ENCODE measurements around the gene RNF144A. TPM values are rescaled to one million over a fixed set of nuclear protein-coding genes. Genes with fewer than 3 reads are reported as not detected.

RNF144A gene
- total RNA-seq, 3 donors from 2014 or later (not counting 1 experiment from before 2014, with no cell fraction given): 17.3 to 36.7 (median 19.0) TPM

DNA sequence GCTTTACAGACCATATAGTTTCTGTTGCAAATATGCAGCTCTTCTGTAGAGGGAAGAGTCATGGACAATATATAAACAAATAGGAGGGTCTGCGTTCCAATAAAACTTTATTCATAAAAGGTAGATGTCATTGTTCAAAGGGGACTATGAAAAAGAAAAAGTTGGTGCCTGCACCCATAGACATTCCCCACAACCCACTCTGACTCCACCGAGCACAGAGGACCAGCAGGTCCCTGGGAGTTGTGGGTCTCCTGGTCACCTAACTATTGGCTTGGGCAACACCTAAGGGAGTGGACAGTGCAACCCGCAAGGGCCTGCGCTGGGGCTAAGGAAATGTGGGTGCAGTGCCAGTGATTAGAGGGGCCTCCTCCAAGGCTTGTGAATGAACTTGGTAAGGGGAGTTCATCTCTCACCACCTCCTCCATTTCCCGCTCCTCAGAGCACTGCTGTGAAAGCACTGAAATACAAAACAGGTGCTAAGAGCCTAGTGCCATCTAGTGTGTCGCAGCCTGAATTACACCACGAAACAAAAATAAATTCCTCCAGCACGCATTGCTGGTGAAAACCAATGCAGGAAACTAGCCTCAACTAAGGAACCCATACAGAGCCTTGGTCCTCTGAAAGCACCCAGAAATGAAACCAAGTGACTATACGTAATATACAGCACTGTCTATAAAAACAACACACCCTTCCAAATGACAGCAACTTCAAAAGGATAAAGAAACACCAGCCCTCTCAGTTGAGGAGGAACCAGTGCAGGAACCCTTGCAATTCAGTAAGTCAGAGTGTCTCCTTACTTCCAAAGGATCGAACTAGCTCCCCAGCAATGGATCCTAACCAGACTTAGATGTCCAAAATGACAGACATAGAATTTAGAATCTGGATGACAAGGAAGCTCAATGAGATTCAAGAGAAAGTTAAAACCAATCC, 166.6 kb downstream of the RNF144A start:
- Mint-ChIP-seq H3K4me1 (no peaks in the 10 kb centered on the region), H3K9me3 (peaks cover 0 to 5% of the 10 kb centered on the region in 2 donors), H3K27me3 (ENCODE audit: low read depth in 2 of 2) (peaks cover 4 to 22% of the 10 kb centered on the region in 2 donors), H3K27ac (no peak overlapping the region), H3K4me3 (no peak overlapping the region), H3K36me3 (no peaks in the 10 kb centered on the region)
- Histone ChIP-seq H3K27ac (ENCODE audit: low read length) (no peak overlapping the region), H3K4me3 (ENCODE audit: low read length) (no peak overlapping the region), H3K4me1 (ENCODE audit: control insufficient read depth, insufficient read depth, low read length) (no peaks in the 10 kb centered on the region), H3K9me3 (ENCODE audit: control insufficient read depth, insufficient read depth, low read length) (peaks cover 7% of the 10 kb centered on the region), H3K36me3 (ENCODE audit: control insufficient read depth, insufficient read depth, low read length) (no peaks in the 10 kb centered on the region), H3K27me3 (ENCODE audit: control insufficient read depth, insufficient read depth, low read length) (no peaks in the 10 kb centered on the region)
- ATAC-seq: peak in 2 of 3 donors; percentile 37 to 41
- DNase-seq: peak in 1 of 2 donors; percentile 36
- WGBS (ENCODE audit: insufficient coverage): 89% methylated on average over 8 of the region's 10 CpGs
- intact Hi-C loops (cut with micrococcal nuclease): no loop called here
- TF ChIP-seq, protein P1, sequence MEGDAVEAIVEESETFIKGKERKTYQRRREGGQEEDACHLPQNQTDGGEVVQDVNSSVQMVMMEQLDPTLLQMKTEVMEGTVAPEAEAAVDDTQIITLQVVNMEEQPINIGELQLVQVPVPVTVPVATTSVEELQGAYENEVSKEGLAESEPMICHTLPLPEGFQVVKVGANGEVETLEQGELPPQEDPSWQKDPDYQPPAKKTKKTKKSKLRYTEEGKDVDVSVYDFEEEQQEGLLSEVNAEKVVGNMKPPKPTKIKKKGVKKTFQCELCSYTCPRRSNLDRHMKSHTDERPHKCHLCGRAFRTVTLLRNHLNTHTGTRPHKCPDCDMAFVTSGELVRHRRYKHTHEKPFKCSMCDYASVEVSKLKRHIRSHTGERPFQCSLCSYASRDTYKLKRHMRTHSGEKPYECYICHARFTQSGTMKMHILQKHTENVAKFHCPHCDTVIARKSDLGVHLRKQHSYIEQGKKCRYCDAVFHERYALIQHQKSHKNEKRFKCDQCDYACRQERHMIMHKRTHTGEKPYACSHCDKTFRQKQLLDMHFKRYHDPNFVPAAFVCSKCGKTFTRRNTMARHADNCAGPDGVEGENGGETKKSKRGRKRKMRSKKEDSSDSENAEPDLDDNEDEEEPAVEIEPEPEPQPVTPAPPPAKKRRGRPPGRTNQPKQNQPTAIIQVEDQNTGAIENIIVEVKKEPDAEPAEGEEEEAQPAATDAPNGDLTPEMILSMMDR (IDR thresholded peaks at IDR 0.05): no peak

DNA sequence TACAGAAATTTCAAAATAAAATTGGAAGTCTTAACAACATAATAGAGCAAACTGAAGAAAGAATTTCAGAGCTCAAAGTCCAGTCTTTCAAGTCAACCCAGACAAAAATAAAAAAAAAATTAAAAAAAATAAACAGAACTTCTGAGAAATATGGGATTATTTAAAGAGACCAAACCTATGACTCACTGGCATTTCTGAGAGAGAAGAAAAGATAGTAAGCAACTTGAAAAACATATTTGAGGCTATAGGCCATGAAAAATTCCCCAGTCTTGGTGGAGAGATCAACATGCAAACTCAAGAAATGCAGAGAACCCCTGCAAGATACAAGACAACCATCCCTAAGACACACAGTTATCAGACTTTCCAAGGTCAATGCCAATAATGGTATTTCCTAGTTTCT, 167.4 kb downstream of the RNF144A start:
- ATAC-seq (no peak), DNase-seq (no peak)
- intact Hi-C loops (cut with micrococcal nuclease): no loop called here
- Histone ChIP-seq H3K36me3 (ENCODE audit: control insufficient read depth, insufficient read depth, low read length) (no peaks in the 10 kb centered on the region), H3K27ac (ENCODE audit: low read length) (no peak overlapping the region), H3K4me1 (ENCODE audit: control insufficient read depth, insufficient read depth, low read length) (no peaks in the 10 kb centered on the region), H3K9me3 (ENCODE audit: control insufficient read depth, insufficient read depth, low read length) (peaks cover 7% of the 10 kb centered on the region), H3K27me3 (ENCODE audit: control insufficient read depth, insufficient read depth, low read length) (no peaks in the 10 kb centered on the region), H3K4me3 (ENCODE audit: low read length) (no peak overlapping the region)
- H3K4me3 Mint-ChIP-seq: no peak overlapping the region
- H3K36me3 Mint-ChIP-seq: no peaks in the 10 kb centered on the region
- H3K4me1 Mint-ChIP-seq: no peaks in the 10 kb centered on the region
- TF ChIP-seq, protein P1 (IDR thresholded peaks at IDR 0.05): no peak
- no peak overlapping the region for H3K27ac Mint-ChIP-seq
- peaks cover 0 to 5% of the 10 kb centered on the region in 2 donors for H3K9me3 Mint-ChIP-seq
- H3K27me3 Mint-ChIP-seq (ENCODE audit: low read depth in 2 of 2): peaks cover 4 to 22% of the 10 kb centered on the region in 2 donors

DNA sequence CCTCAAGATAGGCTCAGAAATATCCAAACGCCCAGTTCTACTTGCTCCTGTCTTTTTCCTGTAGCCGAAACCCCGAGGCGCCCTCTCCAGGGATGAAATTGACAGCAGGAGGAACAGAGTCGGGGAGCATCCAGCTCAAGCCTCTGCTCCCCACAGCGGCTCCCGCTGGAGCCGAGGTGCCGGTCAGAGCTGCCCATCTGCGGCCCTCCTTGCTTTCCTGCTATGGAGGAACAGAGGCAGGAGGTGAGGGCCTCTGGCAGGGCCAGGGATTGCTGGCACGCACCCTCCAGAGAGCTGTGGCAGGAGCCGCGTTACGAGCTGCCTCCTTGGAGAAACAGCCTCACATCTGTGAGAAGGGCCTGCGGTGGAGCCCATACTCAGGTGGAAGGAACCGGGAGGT, 172.1 kb downstream of the RNF144A start:
- DNase-seq: no peak
- ATAC-seq: no peak
- Histone ChIP-seq H3K36me3 (ENCODE audit: control insufficient read depth, insufficient read depth, low read length) (no peaks in the 10 kb centered on the region), H3K9me3 (ENCODE audit: control insufficient read depth, insufficient read depth, low read length) (no peaks in the 10 kb centered on the region), H3K27ac (ENCODE audit: low read length) (no peak overlapping the region), H3K27me3 (ENCODE audit: control insufficient read depth, insufficient read depth, low read length) (no peaks in the 10 kb centered on the region), H3K4me1 (ENCODE audit: control insufficient read depth, insufficient read depth, low read length) (no peaks in the 10 kb centered on the region), H3K4me3 (ENCODE audit: low read length) (no peak overlapping the region)
- H3K36me3 Mint-ChIP-seq: no peaks in the 10 kb centered on the region
- 90% methylated on average over 16 of the region's 16 CpGs for WGBS (ENCODE audit: insufficient coverage)
- H3K27ac Mint-ChIP-seq: no peak overlapping the region
- peaks cover 0 to under 1% of the 10 kb centered on the region in 2 donors for H3K9me3 Mint-ChIP-seq
- no peak overlapping the region for H3K4me3 Mint-ChIP-seq
- H3K27me3 Mint-ChIP-seq (ENCODE audit: low read depth in 2 of 2): peaks cover 4 to 22% of the 10 kb centered on the region in 2 donors
- TF ChIP-seq, protein P1 (IDR thresholded peaks at IDR 0.05): no peak
- H3K4me1 Mint-ChIP-seq: no peaks in the 10 kb centered on the region
- intact Hi-C loops (cut with micrococcal nuclease): no loop called here

Measured in natural killer cell (primary cell).